Stimulated activated CD8-positive, alpha-beta memory T cell treated with anti-CD3 and anti-CD28 coated beads, Interleukin-15, amount 100 ng/mL, for 4 hours (primary cell): ENCODE measurements around the gene CPXM1.
"Not testable (repeated sequence)": the region's sequence is repeated elsewhere in the genome, so short reads cannot be mapped to it uniquely, and the experiment has no call there.

Experiments
- DNase-seq, 2 donors: peaks; one replicate each; pipeline ENCODE4 v3.0.0-alpha.2; 2020; ENCODE audit warnings: low read depth in 2 of 2

The CPXM1 gene

DNA sequence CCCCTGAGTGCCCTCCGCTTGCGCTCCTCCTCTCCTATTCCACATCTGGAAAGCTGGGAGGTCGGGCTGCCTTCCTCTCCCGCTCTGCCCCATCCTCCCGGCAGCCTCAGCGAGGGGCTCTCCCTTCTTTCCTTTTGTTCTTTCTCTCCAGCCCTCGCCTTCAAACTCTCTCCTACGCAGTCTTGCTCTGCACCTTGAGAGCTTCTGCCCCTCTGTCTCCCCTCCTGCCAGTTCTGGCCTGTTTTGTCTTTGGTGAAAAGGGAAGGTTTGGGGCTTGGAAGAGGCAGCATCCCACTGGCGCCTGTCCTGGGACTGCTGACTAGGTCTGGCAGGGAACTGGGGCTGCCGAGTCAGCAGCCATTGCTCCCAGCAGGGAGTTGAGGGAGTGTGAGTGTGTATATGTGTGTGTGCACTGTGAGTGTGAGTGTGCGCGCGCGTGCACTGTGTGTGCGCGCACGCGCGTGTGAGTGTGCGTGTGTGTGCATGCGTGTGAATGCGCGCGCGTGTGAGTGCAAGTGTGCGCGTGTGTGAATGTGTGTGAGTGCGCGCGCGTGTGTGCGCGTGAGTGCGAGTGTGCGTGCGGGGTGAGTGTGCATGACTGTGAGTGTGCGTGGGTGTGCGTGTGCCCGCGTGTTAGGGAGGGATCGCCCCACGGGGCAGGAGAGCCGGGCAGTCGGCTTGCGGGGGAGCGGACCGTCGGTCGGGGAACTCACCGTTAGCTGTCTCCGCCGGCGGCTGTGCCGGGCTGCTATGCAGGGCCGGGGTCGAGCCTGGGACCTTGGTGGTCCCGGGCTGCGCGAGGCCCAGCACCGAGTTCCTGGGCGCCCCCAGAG, 523 bp downstream of the CPXM1 start:
- no peak for DNase-seq

DNA sequence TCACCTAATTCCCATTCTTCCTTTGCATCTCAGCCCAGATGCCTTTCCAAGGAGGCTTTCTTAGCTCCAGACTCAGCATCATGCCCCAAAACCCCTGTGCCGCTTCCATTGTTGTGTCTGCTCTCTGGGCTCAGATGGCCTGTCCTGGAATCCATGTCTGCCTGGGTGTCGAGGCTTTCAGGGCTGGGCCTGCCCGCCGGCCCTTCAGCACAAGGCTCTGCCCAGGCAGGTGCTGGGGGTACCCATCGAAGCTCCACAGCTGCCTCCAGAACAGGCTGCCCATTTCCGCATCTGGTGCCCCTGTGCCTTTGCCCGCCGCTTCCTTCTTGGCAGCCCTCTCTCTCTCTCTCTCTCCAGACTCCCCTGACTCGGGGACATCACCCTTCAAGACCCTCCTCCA, 1.2 kb downstream of the CPXM1 start:
- no peak for DNase-seq

DNA sequence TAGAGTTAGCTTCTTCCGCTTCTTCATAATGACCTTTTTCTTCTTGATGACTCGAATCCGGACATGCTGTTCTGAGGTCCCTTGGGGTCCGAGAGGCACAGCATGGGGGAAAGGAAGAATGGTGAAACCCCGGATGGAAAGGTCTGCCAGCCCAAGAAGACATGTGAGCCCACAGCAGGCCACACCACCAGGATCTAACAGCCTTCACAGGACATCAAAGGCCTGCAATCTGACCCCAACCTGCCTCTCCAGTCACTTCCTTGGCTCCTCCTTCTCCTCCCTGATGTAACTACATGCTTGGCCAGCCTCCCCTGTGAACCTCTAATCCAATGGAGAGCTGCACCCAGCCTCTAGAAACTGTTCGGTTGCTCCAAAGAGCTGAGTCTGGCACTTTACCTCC, 1.6 kb downstream of the CPXM1 start:
- no peak for DNase-seq

DNA sequence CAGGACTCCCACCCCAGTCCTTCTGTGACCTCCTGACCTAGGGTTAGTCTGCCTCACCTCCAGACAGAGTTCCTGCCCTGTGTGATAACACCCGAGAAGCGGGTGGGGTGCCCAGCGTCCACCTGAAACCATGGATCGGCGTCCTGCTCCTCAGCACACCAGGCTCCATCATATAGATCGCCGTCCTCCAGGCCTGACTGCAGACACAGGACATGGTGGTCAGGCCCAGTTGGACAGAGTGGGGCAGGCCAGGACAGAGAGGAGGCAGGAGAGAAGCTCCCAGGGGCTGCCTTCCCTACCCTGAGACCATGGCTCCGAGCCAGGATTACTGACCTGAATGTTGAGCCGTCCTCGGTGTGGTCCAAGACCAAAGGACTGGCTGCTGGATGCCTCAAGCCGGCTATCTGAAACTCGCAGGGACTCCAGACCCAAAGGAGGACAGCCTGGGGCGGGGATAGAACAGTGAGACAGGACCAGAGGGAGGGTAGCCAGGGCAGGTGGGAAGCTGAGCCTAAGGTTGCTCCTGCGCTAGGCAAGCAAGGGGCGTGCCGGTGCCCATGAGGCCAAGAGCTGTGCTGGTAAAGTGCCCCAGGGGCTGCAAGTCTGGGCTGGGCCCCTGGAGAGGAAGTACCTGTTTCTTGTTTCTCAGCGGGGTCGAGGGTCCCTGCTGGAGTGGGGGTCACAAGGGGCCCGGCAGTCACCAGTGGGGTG, 2.2 kb downstream of the CPXM1 start:
- no peak for DNase-seq

DNA sequence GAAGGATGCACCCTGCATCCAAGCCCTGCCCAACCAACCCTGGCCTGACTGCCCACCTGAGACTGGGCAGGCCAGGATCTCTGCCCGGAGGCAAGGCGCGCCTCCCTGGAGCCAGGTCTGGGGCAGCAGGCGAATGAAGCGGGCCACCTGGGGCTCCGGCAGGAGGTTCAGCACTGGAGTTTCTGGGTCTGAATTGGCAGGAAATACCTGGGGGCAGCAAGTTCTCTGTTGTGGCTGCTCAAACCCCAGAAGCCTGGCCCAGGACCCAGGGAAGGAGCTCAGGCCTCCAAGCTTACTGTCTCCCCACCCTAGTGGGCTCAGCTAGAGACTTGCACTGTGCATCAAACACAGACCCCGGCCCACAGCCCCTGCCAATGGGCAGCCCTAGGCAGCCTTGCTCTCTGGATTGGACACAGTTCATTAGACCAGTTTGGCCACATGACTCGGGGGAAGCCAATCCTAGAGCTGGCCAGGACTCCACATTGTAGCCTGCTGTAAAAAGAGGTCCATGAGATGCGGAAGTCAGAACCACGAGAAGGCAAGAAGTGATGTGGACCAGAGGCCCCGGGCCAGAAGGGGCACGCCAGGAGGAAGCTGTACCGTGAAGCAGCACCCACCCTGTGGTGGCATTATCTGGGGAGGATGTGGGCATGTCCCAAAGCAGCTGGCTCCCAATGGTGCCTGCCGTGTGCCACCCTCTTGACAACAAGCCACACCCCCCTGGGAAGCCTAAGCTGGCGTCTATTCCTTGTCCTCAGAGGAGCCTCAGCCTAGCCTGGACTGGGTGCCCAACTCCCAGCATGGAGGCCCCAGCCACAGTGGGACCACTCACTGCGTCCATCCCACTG, 3.1 kb downstream of the CPXM1 start:
- DNase-seq, result no peak

DNA sequence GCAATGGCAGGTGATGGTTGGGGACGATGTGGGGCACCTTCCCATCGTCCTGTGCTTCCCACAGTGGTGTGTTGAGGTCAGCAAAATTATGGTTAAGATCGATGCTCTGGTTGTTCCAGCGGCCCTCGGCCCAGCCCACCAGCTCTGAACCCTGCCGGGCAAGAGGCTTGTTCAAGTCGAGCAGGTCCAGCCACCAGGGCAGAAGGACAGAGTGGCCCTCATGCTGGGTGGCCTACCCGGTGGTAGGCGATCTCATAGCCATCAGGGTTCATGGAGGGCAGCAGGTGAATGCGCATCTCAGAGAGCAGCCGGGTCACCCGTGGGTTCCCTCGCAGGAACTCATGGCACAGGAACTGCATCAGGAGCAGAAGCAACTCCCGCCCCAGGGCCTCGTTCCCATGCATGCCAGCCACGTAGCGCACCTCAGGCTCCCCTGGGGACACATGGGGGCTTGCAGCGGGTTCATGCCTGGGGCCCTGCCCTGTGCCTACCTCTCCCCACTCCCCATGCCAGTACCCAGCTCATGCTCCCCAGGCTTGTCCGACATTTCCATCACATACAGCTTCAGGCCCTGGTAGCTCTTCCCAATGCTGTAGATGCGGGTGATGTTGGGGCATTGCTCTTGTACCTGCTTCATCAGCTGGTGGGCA, 4.3 kb downstream of the CPXM1 start:
- no peak for DNase-seq

DNA sequence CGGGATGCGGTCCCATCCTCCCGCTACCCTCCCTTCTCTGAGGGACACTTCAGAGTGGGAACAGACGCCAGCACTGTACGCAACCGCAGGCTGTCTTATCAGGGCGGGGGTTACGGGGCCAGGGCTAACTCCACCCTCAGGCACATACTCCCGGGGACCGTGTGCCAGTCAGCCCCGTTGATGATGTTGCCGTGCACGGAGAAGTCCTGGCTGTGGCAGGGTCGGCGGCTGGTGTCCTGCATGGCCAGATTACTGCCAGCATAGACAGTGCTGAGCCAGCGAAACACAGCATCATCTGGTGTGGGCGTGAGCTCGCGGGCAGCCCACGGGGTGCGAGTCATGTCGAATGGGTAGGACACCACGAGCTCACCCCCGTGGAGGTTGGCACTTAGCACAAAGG, 5.0 kb downstream of the CPXM1 start:
- DNase-seq, result no peak

DNA sequence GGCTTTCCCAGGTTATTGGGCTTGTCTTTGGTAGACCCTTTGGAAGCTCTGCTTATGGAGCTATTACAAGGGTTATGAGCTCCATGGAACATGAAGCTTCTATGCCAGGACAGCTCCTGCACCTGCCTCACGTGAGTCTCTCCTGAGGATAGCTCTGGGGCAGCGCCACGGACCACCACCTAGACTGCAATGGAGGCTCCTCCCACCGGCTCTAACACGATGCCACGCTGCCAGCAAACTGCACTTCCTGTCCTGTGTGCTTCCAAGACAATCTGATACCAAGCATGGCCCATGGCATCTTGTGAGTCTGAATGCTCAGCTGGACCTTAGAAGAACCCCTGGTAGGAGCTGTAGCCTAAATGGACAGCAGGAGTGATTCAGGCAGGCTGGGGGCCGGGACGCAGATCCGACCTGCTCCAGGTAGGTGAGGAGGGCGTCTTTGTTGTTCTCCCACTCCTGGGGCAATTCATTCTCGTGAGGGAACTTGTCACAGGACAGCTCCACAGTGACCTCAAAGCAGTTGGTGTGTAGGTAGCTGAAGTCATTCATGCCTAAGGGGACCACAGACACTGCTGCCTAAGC, 5.5 kb downstream of the CPXM1 start:
- no peak for DNase-seq

DNA sequence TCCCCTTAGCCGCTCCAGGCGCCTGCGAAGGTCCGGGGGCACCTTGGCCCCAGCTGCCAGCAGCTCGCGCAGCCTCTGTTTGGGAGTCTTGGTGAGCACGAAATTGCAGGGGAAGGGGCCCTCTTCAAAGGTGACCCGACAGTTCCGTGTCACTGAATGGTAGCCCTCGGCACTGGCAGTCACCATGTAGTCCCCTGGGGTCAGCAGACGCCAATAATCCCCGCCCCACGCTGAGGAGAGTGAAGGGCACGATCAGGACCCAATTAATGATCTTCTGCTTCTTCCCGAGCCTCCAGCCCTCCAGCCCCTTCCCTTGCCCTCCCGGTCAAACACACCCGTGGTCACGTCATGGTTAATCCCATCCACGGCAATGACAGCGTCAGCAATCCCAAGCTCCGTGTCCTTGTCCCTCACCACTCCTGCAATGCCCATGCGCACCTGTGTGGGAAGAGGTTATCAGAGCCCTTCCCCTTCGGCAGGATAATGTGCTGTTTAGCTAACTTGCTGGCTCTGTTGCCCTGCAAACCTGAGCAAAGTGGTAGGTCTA, 6.2 kb downstream of the CPXM1 start:
- DNase-seq, result no peak

DNA sequence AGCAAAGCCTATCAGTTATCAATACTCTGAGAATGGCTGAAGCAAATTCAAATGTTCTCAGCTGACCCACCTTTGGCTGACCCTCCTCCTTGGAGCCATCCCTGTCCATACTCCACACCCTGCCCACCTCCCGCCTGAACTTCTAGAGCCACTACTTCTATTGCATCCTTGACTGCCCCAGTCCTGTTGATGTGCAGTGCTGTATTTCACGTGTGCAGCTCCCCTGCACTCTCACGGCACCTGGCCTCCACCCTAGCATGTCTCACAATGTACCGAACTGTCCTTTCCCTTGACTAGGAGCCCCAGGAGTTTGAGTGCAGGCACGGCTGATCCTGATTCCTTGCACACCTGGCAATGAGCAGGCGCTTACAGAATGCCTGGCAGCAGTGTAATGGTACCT, 7.0 kb downstream of the CPXM1 start:
- no peak for DNase-seq

DNA sequence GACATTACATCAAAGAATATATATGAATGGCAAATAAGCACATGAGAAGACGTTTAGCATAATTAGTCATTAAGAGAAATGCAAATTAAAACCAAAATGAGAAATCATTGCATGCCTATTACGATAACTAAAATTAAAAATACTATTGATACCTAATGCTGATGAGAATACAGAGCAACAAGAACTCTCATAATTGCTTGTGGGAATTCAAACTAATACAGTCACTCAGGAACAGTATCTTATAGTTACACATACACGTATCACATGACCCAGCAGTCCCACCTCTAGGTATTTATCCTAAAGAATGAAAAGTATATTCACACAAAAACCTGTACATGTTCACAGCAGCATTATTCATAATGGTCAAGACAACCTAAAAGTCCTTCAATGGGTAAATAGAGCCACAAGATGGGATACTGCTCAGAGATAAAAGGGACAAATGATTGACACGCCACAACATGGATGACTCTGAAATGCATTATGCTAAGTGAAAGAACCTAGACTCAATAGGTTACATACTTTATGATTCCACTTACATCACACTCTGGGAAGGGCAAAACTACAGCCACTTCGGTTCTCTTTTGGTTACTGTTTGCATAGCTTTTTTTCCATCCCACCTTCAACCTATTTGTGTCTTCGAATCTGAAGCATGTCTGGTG, 16.4 kb downstream of the CPXM1 start:
- no peak for DNase-seq

DNA sequence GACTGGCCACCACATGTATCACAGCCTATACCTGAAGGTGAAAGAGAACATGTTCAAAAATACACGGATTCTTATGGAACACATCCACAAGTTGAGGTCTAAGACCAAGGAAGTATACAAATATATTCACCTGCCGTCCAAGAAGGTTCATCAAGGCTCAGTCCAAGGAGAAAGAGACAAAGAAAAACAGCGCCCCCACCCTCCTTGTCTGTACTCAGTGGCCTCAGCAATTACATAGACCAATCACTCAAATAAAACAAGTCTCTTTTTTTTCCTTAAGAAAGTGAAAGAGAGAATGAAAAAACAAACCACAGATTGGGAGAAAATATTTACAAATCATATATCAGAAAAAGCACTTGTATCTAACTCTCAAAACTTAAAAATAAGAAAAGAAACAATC, 19.5 kb downstream of the CPXM1 start:
- DNase-seq, result no peak

DNA sequence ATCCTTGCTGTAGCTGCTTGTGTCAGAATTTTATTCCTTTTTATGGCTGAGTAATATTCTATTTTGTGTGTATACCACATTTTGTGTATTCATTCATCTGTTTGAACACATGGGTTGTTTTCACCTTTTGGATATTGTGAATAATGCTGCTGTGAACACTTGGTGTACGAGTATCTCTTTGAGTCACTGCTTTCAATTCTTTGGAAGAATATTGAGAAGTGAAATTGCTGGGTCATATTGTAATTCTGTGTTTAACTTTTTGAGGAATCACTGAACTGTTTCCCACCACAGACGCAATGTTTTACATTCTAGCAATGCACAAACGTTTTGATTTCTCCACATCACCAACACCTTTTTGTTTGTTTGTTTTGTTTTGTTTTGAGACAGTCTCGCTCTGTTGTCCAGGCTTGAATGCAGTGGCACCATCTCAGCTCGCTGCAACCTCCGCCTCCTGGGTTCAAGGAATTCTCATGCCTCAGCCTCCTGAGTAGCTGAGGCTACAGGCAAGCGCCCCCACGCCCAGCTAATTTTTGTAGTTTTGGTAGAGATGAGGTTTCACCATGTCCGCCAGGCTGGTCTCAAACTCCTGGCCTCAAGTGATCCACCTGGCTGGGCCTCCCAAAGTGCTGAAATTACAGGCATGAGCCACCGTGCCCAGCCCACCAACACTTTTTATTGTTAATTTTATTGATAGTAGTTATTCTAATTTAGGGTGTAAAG, 21.7 kb downstream of the CPXM1 start:
- DNase-seq, result no peak

DNA sequence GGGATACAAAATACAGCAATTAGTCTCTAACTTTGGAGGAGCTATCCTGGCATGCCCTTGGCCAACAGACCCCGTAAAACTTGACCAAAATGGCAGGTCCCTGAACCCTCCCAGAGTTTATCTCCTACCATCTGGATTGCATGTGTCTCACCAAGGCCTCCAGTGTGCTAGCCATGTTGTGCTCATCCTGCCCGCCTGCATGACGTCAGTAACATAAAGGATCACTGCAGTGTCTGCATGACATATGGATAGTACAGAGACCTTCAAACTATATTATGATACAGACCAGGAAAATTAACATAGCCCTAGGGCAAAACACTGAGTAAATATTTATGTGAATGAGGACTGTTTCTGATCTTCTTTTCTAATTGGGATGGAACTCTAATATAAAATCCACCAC, 25.3 kb downstream of the CPXM1 start:
- DNase-seq, result no peak

DNA sequence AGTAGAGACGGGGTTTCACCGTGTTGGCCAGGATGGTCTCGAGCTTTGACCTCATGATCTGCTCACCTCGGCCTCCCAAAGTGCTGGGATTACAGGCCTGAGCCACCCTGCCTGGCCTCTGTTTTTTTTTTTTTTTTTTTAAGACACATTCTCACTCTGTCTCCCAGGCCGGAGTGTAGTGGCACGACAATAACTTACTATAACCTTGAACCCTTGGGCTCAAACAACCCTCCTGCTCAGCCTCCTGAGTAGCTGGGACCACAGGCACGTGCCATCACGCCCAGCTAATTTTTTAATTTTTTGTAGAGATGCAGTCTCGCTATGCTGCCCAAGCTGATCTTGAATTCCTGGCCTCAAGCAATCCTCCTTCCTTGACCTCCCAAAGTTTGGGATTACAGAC, 26.6 kb downstream of the CPXM1 start:
- DNase-seq, result no peak

DNA sequence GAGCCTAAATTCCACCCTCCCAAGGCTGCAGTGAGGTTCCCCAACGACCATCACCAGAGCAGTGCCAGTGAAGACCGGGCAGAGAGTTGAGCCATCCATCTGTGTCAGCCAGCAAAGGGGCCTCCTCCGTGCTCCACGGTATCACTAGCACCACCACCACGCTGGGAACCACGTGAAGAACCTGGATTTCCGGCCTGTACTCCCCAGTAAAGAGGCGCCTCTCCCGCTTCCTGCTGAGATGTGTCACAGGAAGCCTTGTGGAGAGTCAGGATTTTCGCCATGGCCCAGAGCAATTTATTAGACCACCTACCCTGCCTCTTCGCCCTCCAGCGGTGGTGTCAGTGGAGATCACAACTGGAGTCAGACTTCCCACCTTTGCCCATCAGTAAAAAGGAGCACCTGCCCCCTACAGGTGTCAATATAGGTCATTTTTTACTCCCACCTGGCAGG, 28.8 kb downstream of the CPXM1 start:
- no peak for DNase-seq

DNA sequence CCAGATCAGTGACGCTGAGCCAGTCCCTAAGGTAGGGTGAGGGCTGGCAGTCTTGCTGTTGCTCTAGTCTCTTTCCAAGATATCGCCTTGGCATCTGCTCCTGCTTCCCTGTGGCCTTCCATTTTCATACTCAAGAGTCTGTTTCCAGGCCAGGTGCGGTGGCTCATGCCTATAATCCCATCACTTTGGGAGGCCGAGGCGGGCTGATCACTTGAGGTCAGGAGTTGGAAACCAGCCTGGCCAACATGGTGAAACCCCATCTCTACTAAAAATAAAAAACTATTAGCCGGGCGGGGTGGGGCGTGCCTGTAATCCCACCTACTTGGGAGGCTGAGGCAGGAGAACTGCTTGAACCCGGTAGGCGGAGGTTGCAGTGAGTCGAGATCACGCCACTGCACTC, 30.3 kb downstream of the CPXM1 start:
- DNase-seq, result not testable (repeated sequence)

DNA sequence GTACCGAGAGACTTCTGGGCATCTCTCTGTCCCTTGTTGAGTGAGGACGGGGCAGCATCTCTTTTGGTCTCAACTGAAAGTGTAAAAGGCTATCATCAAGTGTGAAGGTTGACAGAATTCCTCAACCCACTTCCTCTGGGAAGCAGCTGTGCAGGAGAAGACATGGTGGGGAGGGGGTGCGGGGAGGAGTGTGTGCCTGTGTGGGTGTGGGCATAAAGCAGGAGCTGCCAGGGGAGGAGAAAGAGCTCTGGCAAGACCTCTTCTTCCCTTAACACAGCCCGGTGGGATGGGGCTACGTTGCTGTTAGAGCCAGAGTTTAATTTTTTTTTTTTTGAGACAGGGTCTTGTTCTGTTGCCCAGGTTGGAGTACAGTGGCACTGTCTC, 31.8 kb downstream of the CPXM1 start:
- no peak for DNase-seq

DNA sequence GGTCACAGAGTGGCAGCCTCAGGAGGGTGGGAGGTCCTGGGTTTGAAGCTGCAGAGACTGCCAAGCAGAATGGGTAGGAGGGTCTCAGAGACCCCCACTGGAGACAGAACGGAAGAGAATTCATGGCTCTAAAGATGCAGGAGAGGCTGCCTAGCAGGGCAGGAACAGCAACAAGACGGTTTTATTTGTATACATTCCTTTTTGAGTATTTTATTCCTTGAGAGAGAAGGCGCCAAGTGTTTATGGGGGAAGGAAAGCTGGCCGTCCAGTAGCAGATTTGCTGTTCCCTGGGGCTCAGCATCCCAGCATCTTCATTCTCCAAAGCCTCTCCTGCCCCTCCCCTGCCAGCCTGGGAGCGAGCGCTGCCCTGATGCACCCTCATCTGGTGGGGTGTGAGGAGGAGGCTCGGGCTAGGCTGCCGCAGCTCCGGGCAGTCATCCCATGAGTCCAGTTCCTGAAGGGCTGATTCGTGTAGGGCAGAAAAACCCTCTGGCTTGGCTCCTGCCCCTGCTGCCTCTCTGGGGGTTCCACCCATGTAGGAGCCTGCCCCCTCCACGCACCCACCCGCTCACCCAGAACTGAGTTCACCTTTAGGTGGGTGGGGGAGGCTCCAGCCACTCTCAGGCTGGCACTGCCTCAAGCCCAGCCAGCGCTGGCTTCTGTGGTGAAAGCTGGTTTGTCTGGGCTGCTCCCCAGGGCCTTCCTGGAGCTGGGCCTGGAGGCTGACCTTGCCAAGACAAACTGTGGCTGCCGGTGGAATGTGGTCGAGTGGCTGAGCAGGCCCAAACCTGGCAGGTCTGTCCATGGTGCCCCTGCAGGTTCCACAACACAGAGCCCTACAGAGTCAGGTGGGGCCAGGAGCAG, 32.4 kb downstream of the CPXM1 start:
- DNase-seq, result no peak
